Stomach (tissue), 4 donors: ENCODE measurements around the gene ADAD2.

ENCODE experiments used
- CTCF ChIP-seq, 7 experiments: fragments of 450-650 bp in 4 of 7; fragments of 200-600 bp in 3 of 7; sonication (generic) in 3 of 7; IDR thresholded peaks; one replicate each; pipeline ENCODE4 v1.5.1; 2016 to 2019; ENCODE audit warnings: antibody characterized with exemption in 7 of 7, control low read depth in 2 of 7, mild to moderate bottlenecking in 1 of 7
- POLR2A ChIP-seq, 4 donors: fragments of 450-650 bp; IDR thresholded peaks; one replicate each; pipeline ENCODE4 v1.6.1; 2016; ENCODE audit warnings: antibody characterized with exemption in 4 of 4, control low read depth in 2 of 4, mild to moderate bottlenecking in 1 of 4, moderate library complexity in 1 of 4
- POLR2AphosphoS5 ChIP-seq, 3 donors: sonication (generic); formaldehyde crosslinking; IDR thresholded peaks; one replicate each; pipeline ENCODE4 v1.6.1; 2016; ENCODE audit warnings: antibody characterized with exemption in 3 of 3

- TF ChIP-seq CTCF (IDR thresholded peaks at IDR 0.05) (no peak), POLR2AphosphoS5 (IDR thresholded peaks at IDR 0.05) (no peak), POLR2A (IDR thresholded peaks at IDR 0.05) (no peak)
Observed at GRCh38 chr16:84199861-84200260, 8.9 kb downstream of the ADAD2 start.
